ENCODE data around the gene SLC10A2.

SLC10A2 gene

DNA sequence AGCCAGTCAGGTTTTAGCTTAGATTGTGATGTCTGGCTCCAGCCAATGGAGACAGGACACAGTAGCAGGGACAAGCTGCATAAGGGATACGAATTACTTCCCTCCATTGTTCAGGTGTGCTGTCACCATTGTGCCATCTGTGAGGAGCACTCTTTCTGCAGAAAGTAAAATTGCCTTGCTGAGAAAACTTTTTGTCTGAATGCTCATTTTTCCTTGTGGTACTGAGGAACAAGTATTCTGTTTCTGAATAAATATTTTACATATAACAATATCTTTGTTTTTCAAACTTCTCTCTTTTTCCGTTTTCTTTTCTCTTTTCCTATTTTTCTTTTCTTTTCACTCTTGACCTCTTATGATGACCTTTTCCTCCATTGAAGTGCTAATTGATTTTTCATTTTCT lies 10.2 kb downstream of the SLC10A2 start:
- no peak for DNase-seq (ENCODE audit: low read depth)
- TF ChIP-seq CTCF (IDR thresholded peaks at IDR 0.05; ENCODE audit: control insufficient read depth, insufficient read depth, low read depth, low read length, missing control alignments), result no peak
- no peak overlapping the region for H3K4me3 ChIP-seq (ENCODE audit: control insufficient read depth, low read depth, low read length)

DNA sequence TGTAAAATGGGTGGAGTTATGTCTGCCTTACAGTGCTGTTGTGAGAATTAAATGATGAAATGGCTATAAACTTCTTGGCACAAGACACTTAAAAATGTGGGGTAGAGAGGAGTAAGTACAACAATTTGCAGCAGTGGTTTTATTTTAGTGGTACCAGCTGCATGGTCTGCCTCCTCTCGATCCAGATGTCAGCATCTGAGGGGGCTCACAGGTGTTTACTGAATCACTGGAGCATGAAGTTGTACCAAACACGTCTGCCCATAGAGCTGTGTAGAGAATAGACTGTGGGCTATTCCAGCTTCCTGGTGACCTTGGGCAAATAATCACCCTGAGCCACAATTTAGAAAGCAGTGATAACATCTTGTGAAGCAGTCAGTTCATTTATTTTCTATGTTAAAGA lies 11.1 kb downstream of the SLC10A2 start:
- H3K4me3 ChIP-seq (ENCODE audit: control insufficient read depth, low read depth, low read length), result no peak overlapping the region
- no peak for TF ChIP-seq CTCF (IDR thresholded peaks at IDR 0.05; ENCODE audit: control insufficient read depth, insufficient read depth, low read depth, low read length, missing control alignments)
- no peak for DNase-seq (ENCODE audit: low read depth)

GRCh38 chr13:103046676-103047075 lies 19.5 kb downstream of the SLC10A2 start:
- no peak for DNase-seq (ENCODE audit: low read depth)
- no peak overlapping the region for H3K4me3 ChIP-seq (ENCODE audit: control insufficient read depth, low read depth, low read length)
- TF ChIP-seq CTCF (IDR thresholded peaks at IDR 0.05; ENCODE audit: control insufficient read depth, insufficient read depth, low read depth, low read length, missing control alignments), result no peak

- DNase-seq (ENCODE audit: low read depth), result no peak
- H3K4me3 ChIP-seq (ENCODE audit: control insufficient read depth, low read depth, low read length), result no peak overlapping the region
- no peak for TF ChIP-seq CTCF (IDR thresholded peaks at IDR 0.05; ENCODE audit: control insufficient read depth, insufficient read depth, low read depth, low read length, missing control alignments)
Measured at GRCh38 chr13:103044056-103044455, 22.2 kb downstream of the SLC10A2 start.

GRCh38 chr13:103040006-103040405 lies 26.2 kb downstream of the SLC10A2 start:
- no peak overlapping the region for H3K4me3 ChIP-seq (ENCODE audit: control insufficient read depth, low read depth, low read length)
- DNase-seq (ENCODE audit: low read depth), result no peak
- no peak for TF ChIP-seq CTCF (IDR thresholded peaks at IDR 0.05; ENCODE audit: control insufficient read depth, insufficient read depth, low read depth, low read length, missing control alignments)

- TF ChIP-seq CTCF (IDR thresholded peaks at IDR 0.05; ENCODE audit: control insufficient read depth, insufficient read depth, low read depth, low read length, missing control alignments), result no peak
- no peak for DNase-seq (ENCODE audit: low read depth)
- H3K4me3 ChIP-seq (ENCODE audit: control insufficient read depth, low read depth, low read length), result no peak overlapping the region
Measured at GRCh38 chr13:103039183-103039582, 27.0 kb downstream of the SLC10A2 start.

- no peak for DNase-seq (ENCODE audit: low read depth)
- TF ChIP-seq CTCF (IDR thresholded peaks at IDR 0.05; ENCODE audit: control insufficient read depth, insufficient read depth, low read depth, low read length, missing control alignments), result no peak
- no peak overlapping the region for H3K4me3 ChIP-seq (ENCODE audit: control insufficient read depth, low read depth, low read length)
Measured at GRCh38 chr13:103036268-103036667, 29.9 kb downstream of the SLC10A2 start.

Data from AG09309 (cell line).